Testis (tissue), 2 donors: ENCODE data around the gene NANOG.

Experiments used
- POLR2A ChIP-seq: fragments of 450-650 bp; IDR thresholded peaks from one replicate; pipeline ENCODE4 v1.6.1; 2017; ENCODE audit warnings: antibody characterized with exemption, mild to moderate bottlenecking, moderate library complexity
- TF ChIP-seq, protein P1 (sequence below), 3 experiments: fragments of 450-650 bp in 2 of 3; fragments of 200-600 bp in 1 of 3; sonication (generic) in 1 of 3; IDR thresholded peaks; one replicate each; pipeline ENCODE4 v1.5.1; 2016 to 2019; ENCODE audit warnings: antibody characterized with exemption in 3 of 3, mild to moderate bottlenecking in 2 of 3, moderate library complexity in 1 of 3

DNA sequence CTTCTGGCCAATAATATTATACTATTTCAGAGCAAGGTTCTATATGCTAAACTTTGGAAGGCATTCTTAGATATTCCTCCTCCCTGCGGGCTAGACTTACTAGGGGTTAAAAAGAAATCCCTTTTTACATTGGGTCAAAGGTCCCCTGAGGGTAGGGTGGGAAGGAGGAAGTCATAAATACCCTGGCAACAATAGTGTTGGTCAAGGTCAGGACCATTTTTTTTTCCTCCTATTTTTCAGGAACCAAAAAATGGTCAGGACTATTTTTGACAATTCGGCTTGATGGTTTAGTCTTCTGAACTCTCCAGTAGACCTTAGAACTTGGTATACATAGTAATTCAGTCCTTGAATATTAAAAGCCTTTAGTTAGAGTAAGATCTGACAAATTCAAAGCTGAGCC lies 4.5 kb upstream of the NANOG start:
- TF ChIP-seq, protein P1, sequence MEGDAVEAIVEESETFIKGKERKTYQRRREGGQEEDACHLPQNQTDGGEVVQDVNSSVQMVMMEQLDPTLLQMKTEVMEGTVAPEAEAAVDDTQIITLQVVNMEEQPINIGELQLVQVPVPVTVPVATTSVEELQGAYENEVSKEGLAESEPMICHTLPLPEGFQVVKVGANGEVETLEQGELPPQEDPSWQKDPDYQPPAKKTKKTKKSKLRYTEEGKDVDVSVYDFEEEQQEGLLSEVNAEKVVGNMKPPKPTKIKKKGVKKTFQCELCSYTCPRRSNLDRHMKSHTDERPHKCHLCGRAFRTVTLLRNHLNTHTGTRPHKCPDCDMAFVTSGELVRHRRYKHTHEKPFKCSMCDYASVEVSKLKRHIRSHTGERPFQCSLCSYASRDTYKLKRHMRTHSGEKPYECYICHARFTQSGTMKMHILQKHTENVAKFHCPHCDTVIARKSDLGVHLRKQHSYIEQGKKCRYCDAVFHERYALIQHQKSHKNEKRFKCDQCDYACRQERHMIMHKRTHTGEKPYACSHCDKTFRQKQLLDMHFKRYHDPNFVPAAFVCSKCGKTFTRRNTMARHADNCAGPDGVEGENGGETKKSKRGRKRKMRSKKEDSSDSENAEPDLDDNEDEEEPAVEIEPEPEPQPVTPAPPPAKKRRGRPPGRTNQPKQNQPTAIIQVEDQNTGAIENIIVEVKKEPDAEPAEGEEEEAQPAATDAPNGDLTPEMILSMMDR (IDR thresholded peaks at IDR 0.05): no peak
- no peak for TF ChIP-seq POLR2A
